GM12878 (cell line): ENCODE measurements around the gene OLFML2B. TPM values are rescaled to one million over a fixed set of nuclear protein-coding genes. Genes with fewer than 3 reads are reported as not detected.

ENCODE experiments used
- ATAC-seq: fragments of 200-7000 bp; cut with Tn5 transposase; 3 replicates; pipeline ENCODE4 v1.9.1; 2020; ENCODE audit warnings: mild to moderate bottlenecking, moderate library complexity
- BruUV-seq: library from RNA; stranded (reverse); fragments of 400-500 nt; replicated peaks from 2 replicates; lab custom pipeline; 2021; lab: Mats Ljungman, UMichigan
- CTCF ChIA-PET: fragments of 300-600 bp; sonication (Branson Sonifier 250); formaldehyde crosslinking; extraction: SDS; loops from one replicate; lab custom pipeline; 2021; ENCODE audit warnings: inconsistent platforms; lab: Yijun Ruan, JAX
- POLR2A ChIA-PET: fragments of 350-600 bp; formaldehyde crosslinking; extraction: SDS; loops from one replicate; lab custom pipeline; 2021; ENCODE audit warnings: inconsistent platforms; lab: Charles Lee
- RAD21 ChIA-PET: fragments of 300-600 bp; sonication (Branson Sonifier 250); formaldehyde crosslinking; loops from one replicate; lab custom pipeline; 2023; ENCODE audit warnings: antibody characterized with exemption; ENCODE audit not compliant: unreplicated experiment; lab: Charles Lee
- SMC1A ChIA-PET: fragments of 300-600 bp; sonication (Branson Sonifier 250); formaldehyde crosslinking; loops from one replicate; lab custom pipeline; 2023; ENCODE audit not compliant: unreplicated experiment, uncharacterized antibody; lab: Charles Lee
- DNase-seq: peaks from one replicate; pipeline ENCODE4 v3.0.0-alpha.2; 2011; ENCODE audit warnings: low read depth, low spot score
- FAIRE-seq: peaks from 3 replicates; lab custom pipeline; 2011; peaks lifted over from hg19 to GRCh38; lab: Jason Lieb, UNC
- H2AFZ ChIP-seq: 2 replicates; pipeline ENCODE4 v1.6.0; 2011; ENCODE audit warnings: low read depth, low read length, control low read depth; ENCODE audit not compliant: control insufficient read depth
- H3K27ac ChIP-seq: 2 replicates; pipeline ENCODE4 v1.5.1; 2011; ENCODE audit warnings: control low read depth; ENCODE audit not compliant: control insufficient read depth, insufficient read depth
- H3K27me3 ChIP-seq, 2 experiments: replicated peaks in 1 of 2; 2 replicates each; pipeline versions ENCODE4 v1.6.0 to v1.6.1; 2011; ENCODE audit warnings: low read length in 1 of 2; ENCODE audit not compliant: control insufficient read depth in 2 of 2, insufficient read depth in 2 of 2
- H3K36me3 ChIP-seq, 2 experiments: 2 replicates each; pipeline ENCODE4 v1.5.1; 2011; ENCODE audit warnings: low read length in 1 of 2; ENCODE audit not compliant: control insufficient read depth in 2 of 2, insufficient read depth in 2 of 2
- H3K4me1 ChIP-seq: 2 replicates; pipeline ENCODE4 v1.6.1; 2011; ENCODE audit warnings: mild to moderate bottlenecking, low read length, moderate library complexity, mixed read lengths; ENCODE audit not compliant: control insufficient read depth, insufficient read depth
- H3K4me2 ChIP-seq: 2 replicates; pipeline ENCODE4 v1.6.0; 2011; ENCODE audit warnings: control low read depth; ENCODE audit not compliant: control insufficient read depth, insufficient read depth
- H3K4me3 ChIP-seq: fragments of 200-600 bp; sonication (generic); 2 replicates; pipeline ENCODE4 v1.5.1; 2016
- H3K79me2 ChIP-seq: 2 replicates; pipeline ENCODE4 v1.6.0; 2011; ENCODE audit warnings: low read length; ENCODE audit not compliant: control insufficient read depth, insufficient read depth
- H3K9ac ChIP-seq: 2 replicates; pipeline ENCODE4 v1.8.0; 2011; ENCODE audit warnings: low read length, control low read depth, mixed read lengths; ENCODE audit not compliant: control insufficient read depth, insufficient read depth
- H3K9me3 ChIP-seq: replicated peaks from 3 replicates; pipeline ENCODE4 v1.5.1; 2011; ENCODE audit warnings: mild to moderate bottlenecking, low read length; ENCODE audit not compliant: control insufficient read depth, insufficient read depth
- H4K20me1 ChIP-seq: 2 replicates; pipeline ENCODE4 v1.6.0; 2011; ENCODE audit not compliant: control insufficient read depth, insufficient read depth
- ASH2L ChIP-seq: fragments of 300-600, 200-600 bp; sonication (generic); IDR thresholded peaks from 2 replicates; pipeline ENCODE4 v1.6.1; 2017; ENCODE audit warnings: low read depth, mild to moderate bottlenecking, borderline replicate concordance
- BCL11A ChIP-seq: IDR thresholded peaks from 2 replicates; pipeline ENCODE4 v1.6.1; 2011; ENCODE audit warnings: low read depth, low read length
- CBFB ChIP-seq: IDR thresholded peaks from 2 replicates; pipeline ENCODE4 v1.6.1; 2016; ENCODE audit warnings: antibody characterized with exemption, low read depth
- EED ChIP-seq: sonication (generic); IDR thresholded peaks from 2 replicates; pipeline ENCODE4 v1.6.1; 2016; ENCODE audit warnings: antibody characterized with exemption, low read depth
- HCFC1 ChIP-seq: fragments of 150-350 bp; IDR thresholded peaks from 2 replicates; pipeline ENCODE4 v1.6.1; 2014; ENCODE audit warnings: low read length
- JUND ChIP-seq: IDR thresholded peaks from 2 replicates; pipeline ENCODE4 v1.6.1; 2012; ENCODE audit warnings: low read depth, mild to moderate bottlenecking, low read length, improper control_type of control experiment, moderate library complexity
- NFXL1 ChIP-seq: fragments of 450-650 bp; IDR thresholded peaks from 2 replicates; pipeline ENCODE4 v1.6.1; 2017; ENCODE audit warnings: antibody characterized with exemption, mild to moderate bottlenecking, borderline replicate concordance
- POLR2AphosphoS5 ChIP-seq: IDR thresholded peaks from 2 replicates; pipeline ENCODE4 v1.6.1; 2011; ENCODE audit warnings: mild to moderate bottlenecking, low read length, inconsistent platforms
- SP1 ChIP-seq: IDR thresholded peaks from one replicate; pipeline ENCODE4 v1.6.1; 2011; ENCODE audit warnings: low read depth, low read length
- SRF ChIP-seq, 2 experiments: IDR thresholded peaks; 2 replicates each; pipeline ENCODE4 v1.6.1; 2011; ENCODE audit warnings: low read depth in 2 of 2, low read length in 2 of 2, mild to moderate bottlenecking in 1 of 2, moderate library complexity in 1 of 2
- ZZZ3 ChIP-seq: IDR thresholded peaks from 2 replicates; pipeline ENCODE4 v1.6.1; 2011; ENCODE audit warnings: low read depth; ENCODE audit not compliant: control insufficient read depth, insufficient read length
- WGBS: methylation state at CpG from one replicate; pipeline ENCODE4 v1.1.6; 2016; ENCODE audit warnings: low lambda C conversion rate; ENCODE audit not compliant: insufficient replicate concordance, insufficient coverage; ENCODE audit errors: missing lambda C conversion rate; 5-methylcytosine and 5-hydroxymethylcytosine counted together
- in situ Hi-C: fragments of 300-500 bp; cut with MboI; formaldehyde crosslinking; loops from 9 replicates; pipeline ENCODE4 v1.14.3; 2018; ENCODE audit warnings: mixed read lengths
- intact Hi-C: fragments of 100-400 bp; cut with micrococcal nuclease; formaldehyde crosslinking; loops from one replicate; pipeline ENCODE4 v1.14.2; 2022; ENCODE audit not compliant: unreplicated experiment
- polyA plus RNA-seq, 11 experiments: library from polyadenylated mRNA; depleted of rRNA in 4 of 11; unstranded in 6 of 11; stranded (reverse) in 5 of 11; fragments of >200 nt; fragmentation: Nextera tagmentation in 4 of 11; fragmentation: Illumina TruSeq in 1 of 11; extraction: Ambion mirVana in 4 of 11; extraction: Trizol in 1 of 11; gene quantifications; 1 replicate in 1 of 11; 2 replicates in 10 of 11; pipeline versions ENCODE4 v1.2.1 to v1.2.3, GENCODE V29; 2011 to 2016; ENCODE audit warnings: inconsistent platforms in 2 of 11, missing spikeins in 2 of 11, low read depth in 1 of 11
- total RNA-seq, 4 experiments: library from RNA; depleted of rRNA in 3 of 4; stranded (reverse); fragments of >200 nt in 3 of 4; fragmentation: Illumina TruSeq in 1 of 4; extraction: Trizol in 1 of 4; gene quantifications; 2 replicates each; pipeline versions ENCODE4 v1.2.1 to v1.2.3, GENCODE V29; 2013 to 2021
- TF ChIP-seq, protein P1 (sequence below): fragments of 450-650 bp; IDR thresholded peaks from 2 replicates; pipeline ENCODE4 v1.6.1; 2018; ENCODE audit warnings: borderline replicate concordance, mild to moderate bottlenecking; ENCODE audit not compliant: partially characterized antibody
- TF ChIP-seq, protein P2 (sequence below): fragments of 450-650 bp; IDR thresholded peaks from 2 replicates; pipeline ENCODE4 v1.6.1; 2017; ENCODE audit warnings: antibody characterized with exemption, mild to moderate bottlenecking, moderate library complexity
- TF ChIP-seq, protein P3 (sequence below): fragments of 450-650 bp; IDR thresholded peaks from 2 replicates; pipeline ENCODE4 v1.6.1; 2016; ENCODE audit warnings: mild to moderate bottlenecking, moderate library complexity, borderline replicate concordance

OLFML2B gene
- total and polyA plus RNA-seq, 10 of the 15 experiments (the other 5 are each of a cell fraction or from before 2014, with no cell fraction given), result not detected

DNA sequence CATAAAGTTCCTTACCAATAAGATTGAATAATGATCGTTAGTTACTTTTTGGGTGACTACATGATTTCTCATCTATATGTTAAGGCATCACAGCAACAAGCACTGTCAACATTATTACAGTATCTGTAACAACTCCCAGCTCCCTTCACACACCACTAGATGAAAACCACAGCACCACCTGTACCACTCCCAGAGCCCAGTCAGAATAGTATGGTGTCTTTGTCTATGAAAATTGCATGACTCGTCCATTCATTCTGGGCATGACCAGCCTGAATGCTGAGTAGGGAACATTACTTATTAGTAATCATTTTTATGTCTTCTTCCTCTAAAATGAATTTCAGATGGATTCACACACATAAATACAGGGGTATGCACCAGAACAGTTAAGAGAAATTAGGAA lies 7.0 kb downstream of the OLFML2B start (continued):
- TF ChIP-seq, protein P1, sequence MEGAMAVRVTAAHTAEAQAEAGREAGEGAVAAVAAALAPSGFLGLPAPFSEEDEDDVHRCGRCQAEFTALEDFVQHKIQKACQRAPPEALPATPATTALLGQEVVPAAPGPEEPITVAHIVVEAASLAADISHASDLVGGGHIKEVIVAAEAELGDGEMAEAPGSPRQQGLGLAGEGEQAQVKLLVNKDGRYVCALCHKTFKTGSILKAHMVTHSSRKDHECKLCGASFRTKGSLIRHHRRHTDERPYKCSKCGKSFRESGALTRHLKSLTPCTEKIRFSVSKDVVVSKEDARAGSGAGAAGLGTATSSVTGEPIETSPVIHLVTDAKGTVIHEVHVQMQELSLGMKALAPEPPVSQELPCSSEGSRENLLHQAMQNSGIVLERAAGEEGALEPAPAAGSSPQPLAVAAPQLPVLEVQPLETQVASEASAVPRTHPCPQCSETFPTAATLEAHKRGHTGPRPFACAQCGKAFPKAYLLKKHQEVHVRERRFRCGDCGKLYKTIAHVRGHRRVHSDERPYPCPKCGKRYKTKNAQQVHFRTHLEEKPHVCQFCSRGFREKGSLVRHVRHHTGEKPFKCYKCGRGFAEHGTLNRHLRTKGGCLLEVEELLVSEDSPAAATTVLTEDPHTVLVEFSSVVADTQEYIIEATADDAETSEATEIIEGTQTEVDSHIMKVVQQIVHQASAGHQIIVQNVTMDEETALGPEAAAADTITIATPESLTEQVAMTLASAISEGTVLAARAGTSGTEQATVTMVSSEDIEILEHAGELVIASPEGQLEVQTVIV, result no peak
- TF ChIP-seq ZZZ3 (no peak), NFXL1 (no peak), BCL11A (no peak), POLR2AphosphoS5 (no peak)
- TF ChIP-seq, protein P2, sequence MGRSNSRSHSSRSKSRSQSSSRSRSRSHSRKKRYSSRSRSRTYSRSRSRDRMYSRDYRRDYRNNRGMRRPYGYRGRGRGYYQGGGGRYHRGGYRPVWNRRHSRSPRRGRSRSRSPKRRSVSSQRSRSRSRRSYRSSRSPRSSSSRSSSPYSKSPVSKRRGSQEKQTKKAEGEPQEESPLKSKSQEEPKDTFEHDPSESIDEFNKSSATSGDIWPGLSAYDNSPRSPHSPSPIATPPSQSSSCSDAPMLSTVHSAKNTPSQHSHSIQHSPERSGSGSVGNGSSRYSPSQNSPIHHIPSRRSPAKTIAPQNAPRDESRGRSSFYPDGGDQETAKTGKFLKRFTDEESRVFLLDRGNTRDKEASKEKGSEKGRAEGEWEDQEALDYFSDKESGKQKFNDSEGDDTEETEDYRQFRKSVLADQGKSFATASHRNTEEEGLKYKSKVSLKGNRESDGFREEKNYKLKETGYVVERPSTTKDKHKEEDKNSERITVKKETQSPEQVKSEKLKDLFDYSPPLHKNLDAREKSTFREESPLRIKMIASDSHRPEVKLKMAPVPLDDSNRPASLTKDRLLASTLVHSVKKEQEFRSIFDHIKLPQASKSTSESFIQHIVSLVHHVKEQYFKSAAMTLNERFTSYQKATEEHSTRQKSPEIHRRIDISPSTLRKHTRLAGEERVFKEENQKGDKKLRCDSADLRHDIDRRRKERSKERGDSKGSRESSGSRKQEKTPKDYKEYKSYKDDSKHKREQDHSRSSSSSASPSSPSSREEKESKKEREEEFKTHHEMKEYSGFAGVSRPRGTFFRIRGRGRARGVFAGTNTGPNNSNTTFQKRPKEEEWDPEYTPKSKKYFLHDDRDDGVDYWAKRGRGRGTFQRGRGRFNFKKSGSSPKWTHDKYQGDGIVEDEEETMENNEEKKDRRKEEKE, result no peak

DNA sequence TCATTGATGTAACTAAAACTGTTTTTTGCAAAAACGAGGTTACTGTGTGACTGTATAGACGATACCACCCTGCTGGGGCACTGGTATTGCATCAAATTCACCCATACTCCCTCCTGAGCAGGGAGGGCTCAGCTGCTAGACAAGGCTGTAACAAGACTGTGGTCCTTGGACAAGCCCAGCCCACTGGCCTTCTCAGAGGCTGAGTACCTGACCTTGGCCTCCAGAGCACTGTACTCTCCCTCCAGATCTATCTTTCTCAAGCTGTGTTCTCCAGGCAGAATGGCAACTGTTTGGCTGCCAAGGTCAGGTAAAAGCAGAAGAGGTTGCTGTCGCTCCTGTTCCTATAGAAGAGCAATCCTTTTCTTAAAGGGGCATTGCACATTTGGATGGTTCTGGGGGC lies 8.5 kb downstream of the OLFML2B start:
- SMC1A ChIA-PET, result no interaction called here
- no peak for TF ChIP-seq JUND
- TF ChIP-seq ASH2L, result no peak
- TF ChIP-seq EED, result no peak
- TF ChIP-seq, protein P3, sequence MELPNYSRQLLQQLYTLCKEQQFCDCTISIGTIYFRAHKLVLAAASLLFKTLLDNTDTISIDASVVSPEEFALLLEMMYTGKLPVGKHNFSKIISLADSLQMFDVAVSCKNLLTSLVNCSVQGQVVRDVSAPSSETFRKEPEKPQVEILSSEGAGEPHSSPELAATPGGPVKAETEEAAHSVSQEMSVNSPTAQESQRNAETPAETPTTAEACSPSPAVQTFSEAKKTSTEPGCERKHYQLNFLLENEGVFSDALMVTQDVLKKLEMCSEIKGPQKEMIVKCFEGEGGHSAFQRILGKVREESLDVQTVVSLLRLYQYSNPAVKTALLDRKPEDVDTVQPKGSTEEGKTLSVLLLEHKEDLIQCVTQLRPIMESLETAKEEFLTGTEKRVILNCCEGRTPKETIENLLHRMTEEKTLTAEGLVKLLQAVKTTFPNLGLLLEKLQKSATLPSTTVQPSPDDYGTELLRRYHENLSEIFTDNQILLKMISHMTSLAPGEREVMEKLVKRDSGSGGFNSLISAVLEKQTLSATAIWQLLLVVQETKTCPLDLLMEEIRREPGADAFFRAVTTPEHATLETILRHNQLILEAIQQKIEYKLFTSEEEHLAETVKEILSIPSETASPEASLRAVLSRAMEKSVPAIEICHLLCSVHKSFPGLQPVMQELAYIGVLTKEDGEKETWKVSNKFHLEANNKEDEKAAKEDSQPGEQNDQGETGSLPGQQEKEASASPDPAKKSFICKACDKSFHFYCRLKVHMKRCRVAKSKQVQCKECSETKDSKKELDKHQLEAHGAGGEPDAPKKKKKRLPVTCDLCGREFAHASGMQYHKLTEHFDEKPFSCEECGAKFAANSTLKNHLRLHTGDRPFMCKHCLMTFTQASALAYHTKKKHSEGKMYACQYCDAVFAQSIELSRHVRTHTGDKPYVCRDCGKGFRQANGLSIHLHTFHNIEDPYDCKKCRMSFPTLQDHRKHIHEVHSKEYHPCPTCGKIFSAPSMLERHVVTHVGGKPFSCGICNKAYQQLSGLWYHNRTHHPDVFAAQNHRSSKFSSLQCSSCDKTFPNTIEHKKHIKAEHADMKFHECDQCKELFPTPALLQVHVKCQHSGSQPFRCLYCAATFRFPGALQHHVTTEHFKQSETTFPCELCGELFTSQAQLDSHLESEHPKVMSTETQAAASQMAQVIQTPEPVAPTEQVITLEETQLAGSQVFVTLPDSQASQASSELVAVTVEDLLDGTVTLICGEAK, result no peak
- TF ChIP-seq HCFC1, result no peak
- no peak for TF ChIP-seq CBFB
- TF ChIP-seq SRF (IDR thresholded peaks at IDR 0.05; ENCODE audit: low read depth in 2 of 2, low read length in 2 of 2), result no peak
- TF ChIP-seq SP1, result no peak
- TF ChIP-seq, all 136 proteins: peak for 0
- DNase-seq, result no peak
- Histone ChIP-seq H3K4me2 (no peak overlapping the region), H3K27me3 (peaks cover 0 to 4% of the 10 kb centered on the region in 2 experiments; a peak in 2 of 4 replicates), H3K9ac (no peak overlapping the region), H3K36me3 (no peaks in the 10 kb centered on the region), H3K4me3 (no peak overlapping the region), H3K4me1 (no peaks in the 10 kb centered on the region), H2AFZ (no peak overlapping the region), H3K27ac (no peak overlapping the region), H4K20me1 (no peaks in the 10 kb centered on the region), H3K9me3 (peaks cover 4% of the 10 kb centered on the region; the same call in 2 of the 3 replicates), H3K79me2 (no peaks in the 10 kb centered on the region)
- WGBS, result 16% methylated on average over 3 of the region's 3 CpGs
- intact Hi-C loops (no loop called here), in situ Hi-C loops (no loop called here)
- CTCF ChIA-PET, result interaction anchor here (0.5 kb wide), 1 partner anchor 274 kb away, joined by 3 read pairs; no protein-coding TSS in a partner anchor
- ATAC-seq, result no peak
- POLR2A ChIA-PET, result no interaction called here
- FAIRE-seq, result no peak
- RAD21 ChIA-PET, result no interaction called here
- BruUV-seq, result no TSS peak
